ENCODE data around the gene FXYD6.
"Not testable (repeated sequence)": the region's sequence is repeated elsewhere in the genome, so short reads cannot be mapped to it uniquely, and the experiment has no call there.

Gene FXYD6

GRCh38 chr11:117823946-117824420, 52.5 kb downstream of the FXYD6 start:
- no peak overlapping the region for H3K4me3 ChIP-seq (ENCODE audit: low read depth, low read length)
- no peak for DNase-seq (ENCODE audit: low read depth)

GRCh38 chr11:117823294-117823945, 53.0 kb downstream of the FXYD6 start:
- H3K4me3 ChIP-seq (ENCODE audit: low read depth, low read length) = no peak overlapping the region
- no peak for DNase-seq (ENCODE audit: low read depth)

- no peak overlapping the region for H3K4me3 ChIP-seq (ENCODE audit: low read depth, low read length)
- DNase-seq (ENCODE audit: low read depth) = no peak
These were observed 54.1 kb downstream of the FXYD6 start for GRCh38 chr11:117822074-117823033.

GRCh38 chr11:117821431-117821830, 55.0 kb downstream of the FXYD6 start:
- no peak for DNase-seq (ENCODE audit: low read depth)
- no peak overlapping the region for H3K4me3 ChIP-seq (ENCODE audit: low read depth, low read length)

GRCh38 chr11:117820516-117820915, 55.9 kb downstream of the FXYD6 start:
- no peak overlapping the region for H3K4me3 ChIP-seq (ENCODE audit: low read depth, low read length)
- no peak for DNase-seq (ENCODE audit: low read depth)

GRCh38 chr11:117820071-117820470, 56.4 kb downstream of the FXYD6 start:
- DNase-seq (ENCODE audit: low read depth) = no peak
- no peak overlapping the region for H3K4me3 ChIP-seq (ENCODE audit: low read depth, low read length)

GRCh38 chr11:117819096-117820040, 57.1 kb downstream of the FXYD6 start:
- DNase-seq (ENCODE audit: low read depth) = no peak
- H3K4me3 ChIP-seq (ENCODE audit: low read depth, low read length) = no peak overlapping the region

GRCh38 chr11:117818041-117818873, 58.2 kb downstream of the FXYD6 start:
- no peak for DNase-seq (ENCODE audit: low read depth)

GRCh38 chr11:117817368-117818040, 59.0 kb downstream of the FXYD6 start:
- DNase-seq (ENCODE audit: low read depth) = no peak
- no peak overlapping the region for H3K4me3 ChIP-seq (ENCODE audit: low read depth, low read length)

More at GRCh38 chr11:117818041-117818873, 58.2 kb downstream of the FXYD6 start:
- no peak overlapping the region for H3K4me3 ChIP-seq (ENCODE audit: low read depth, low read length)

GRCh38 chr11:117816846-117817367, 59.6 kb downstream of the FXYD6 start:
- H3K4me3 ChIP-seq (ENCODE audit: low read depth, low read length) = no peak overlapping the region
- DNase-seq (ENCODE audit: low read depth) = no peak

- no peak for DNase-seq (ENCODE audit: low read depth)
- no peak overlapping the region for H3K4me3 ChIP-seq (ENCODE audit: low read depth, low read length)
These were observed 60.2 kb downstream of the FXYD6 start for GRCh38 chr11:117816151-117816741.

- H3K4me3 ChIP-seq (ENCODE audit: low read depth, low read length) = no peak overlapping the region
- no peak for DNase-seq (ENCODE audit: low read depth)
These were observed 61.1 kb downstream of the FXYD6 start for GRCh38 chr11:117815262-117815803.

- no peak for DNase-seq (ENCODE audit: low read depth)
- no peak overlapping the region for H3K4me3 ChIP-seq (ENCODE audit: low read depth, low read length)
These were observed 61.6 kb downstream of the FXYD6 start for GRCh38 chr11:117814766-117815261.

- DNase-seq (ENCODE audit: low read depth) = no peak
- H3K4me3 ChIP-seq (ENCODE audit: low read depth, low read length) = no peak overlapping the region
These were observed 62.2 kb downstream of the FXYD6 start for GRCh38 chr11:117814204-117814765.

GRCh38 chr11:117810056-117810451, 66.4 kb downstream of the FXYD6 start:
- not testable (repeated sequence) for H3K4me3 ChIP-seq (ENCODE audit: low read depth, low read length); DNase-seq (ENCODE audit: low read depth)

GRCh38 chr11:117809236-117810055, 67.0 kb downstream of the FXYD6 start:
- no peak for DNase-seq (ENCODE audit: low read depth)
- no peak overlapping the region for H3K4me3 ChIP-seq (ENCODE audit: low read depth, low read length)

Measured in skeletal muscle cell (primary cell).